ENCODE measurements around the gene DNAH17. TPM values are rescaled to one million over a fixed set of nuclear protein-coding genes. Genes with fewer than 3 reads are reported as not detected.

Gene DNAH17, protein sequence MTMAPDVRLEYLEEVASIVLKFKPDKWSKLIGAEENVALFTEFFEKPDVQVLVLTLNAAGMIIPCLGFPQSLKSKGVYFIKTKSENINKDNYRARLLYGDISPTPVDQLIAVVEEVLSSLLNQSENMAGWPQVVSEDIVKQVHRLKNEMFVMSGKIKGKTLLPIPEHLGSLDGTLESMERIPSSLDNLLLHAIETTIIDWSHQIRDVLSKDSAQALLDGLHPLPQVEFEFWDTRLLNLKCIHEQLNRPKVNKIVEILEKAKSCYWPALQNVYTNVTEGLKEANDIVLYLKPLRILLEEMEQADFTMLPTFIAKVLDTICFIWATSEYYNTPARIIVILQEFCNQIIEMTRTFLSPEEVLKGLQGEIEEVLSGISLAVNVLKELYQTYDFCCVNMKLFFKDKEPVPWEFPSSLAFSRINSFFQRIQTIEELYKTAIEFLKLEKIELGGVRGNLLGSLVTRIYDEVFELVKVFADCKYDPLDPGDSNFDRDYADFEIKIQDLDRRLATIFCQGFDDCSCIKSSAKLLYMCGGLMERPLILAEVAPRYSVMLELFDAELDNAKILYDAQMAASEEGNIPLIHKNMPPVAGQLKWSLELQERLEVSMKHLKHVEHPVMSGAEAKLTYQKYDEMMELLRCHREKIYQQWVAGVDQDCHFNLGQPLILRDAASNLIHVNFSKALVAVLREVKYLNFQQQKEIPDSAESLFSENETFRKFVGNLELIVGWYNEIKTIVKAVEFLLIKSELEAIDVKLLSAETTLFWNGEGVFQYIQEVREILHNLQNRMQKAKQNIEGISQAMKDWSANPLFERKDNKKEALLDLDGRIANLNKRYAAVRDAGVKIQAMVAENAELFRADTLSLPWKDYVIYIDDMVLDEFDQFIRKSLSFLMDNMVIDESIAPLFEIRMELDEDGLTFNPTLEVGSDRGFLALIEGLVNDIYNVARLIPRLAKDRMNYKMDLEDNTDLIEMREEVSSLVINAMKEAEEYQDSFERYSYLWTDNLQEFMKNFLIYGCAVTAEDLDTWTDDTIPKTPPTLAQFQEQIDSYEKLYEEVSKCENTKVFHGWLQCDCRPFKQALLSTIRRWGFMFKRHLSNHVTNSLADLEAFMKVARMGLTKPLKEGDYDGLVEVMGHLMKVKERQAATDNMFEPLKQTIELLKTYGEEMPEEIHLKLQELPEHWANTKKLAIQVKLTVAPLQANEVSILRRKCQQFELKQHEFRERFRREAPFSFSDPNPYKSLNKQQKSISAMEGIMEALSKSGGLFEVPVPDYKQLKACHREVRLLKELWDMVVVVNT (N-terminal part only)
- total RNA-seq, result 1 to 10 TPM in 1 of 2 donors, under 1 TPM in 1; 0.76 to 1.0 TPM

GRCh38 chr17:78577296-78577695 is at the start of gene DNAH17:
TSS of gene DNAH17 (minus strand) at chr17:78577396. CDS start at chr17:78575057, 2,339 bp downstream.
- no peak within 1 kb of the TSS for H3K4me3 Mint-ChIP-seq
- no peaks in the 10 kb centered on the region for H3K4me1 Mint-ChIP-seq (ENCODE audit: low read depth)
- no peak within 1 kb of the TSS for H3K27ac Mint-ChIP-seq
- DNase-seq (no peak), ATAC-seq (replicated peaks in 1 of 2) (no peak)
- H3K36me3 Mint-ChIP-seq (ENCODE audit: insufficient read depth in 2 of 2), result no peaks in the 10 kb centered on the region
- no peaks in the 10 kb centered on the region for H3K9me3 Mint-ChIP-seq
- no peaks in the 10 kb centered on the region for H3K27me3 Mint-ChIP-seq (ENCODE audit: low read depth)

- Mint-ChIP-seq H3K27ac (no peak overlapping the region), H3K4me1 (ENCODE audit: low read depth) (no peaks in the 10 kb centered on the region), H3K9me3 (no peaks in the 10 kb centered on the region), H3K4me3 (no peak overlapping the region), H3K27me3 (ENCODE audit: low read depth) (no peaks in the 10 kb centered on the region), H3K36me3 (ENCODE audit: insufficient read depth in 2 of 2) (no peaks in the 10 kb centered on the region)
- DNase-seq (no peak), ATAC-seq (replicated peaks in 1 of 2) (no peak)
Measured at GRCh38 chr17:78624324-78625151, 47.3 kb upstream of the DNAH17 start.

- DNase-seq (no peak), ATAC-seq (replicated peaks in 1 of 2) (no peak)
- H3K4me1 Mint-ChIP-seq (ENCODE audit: low read depth), result no peaks in the 10 kb centered on the region
- H3K4me3 Mint-ChIP-seq, result no peak overlapping the region
- H3K27ac Mint-ChIP-seq, result no peak overlapping the region
- no peaks in the 10 kb centered on the region for H3K9me3 Mint-ChIP-seq
- no peaks in the 10 kb centered on the region for H3K36me3 Mint-ChIP-seq (ENCODE audit: insufficient read depth in 2 of 2)
- no peaks in the 10 kb centered on the region for H3K27me3 Mint-ChIP-seq (ENCODE audit: low read depth)
Measured at GRCh38 chr17:78623541-78623940, 46.3 kb upstream of the DNAH17 start.

DNA sequence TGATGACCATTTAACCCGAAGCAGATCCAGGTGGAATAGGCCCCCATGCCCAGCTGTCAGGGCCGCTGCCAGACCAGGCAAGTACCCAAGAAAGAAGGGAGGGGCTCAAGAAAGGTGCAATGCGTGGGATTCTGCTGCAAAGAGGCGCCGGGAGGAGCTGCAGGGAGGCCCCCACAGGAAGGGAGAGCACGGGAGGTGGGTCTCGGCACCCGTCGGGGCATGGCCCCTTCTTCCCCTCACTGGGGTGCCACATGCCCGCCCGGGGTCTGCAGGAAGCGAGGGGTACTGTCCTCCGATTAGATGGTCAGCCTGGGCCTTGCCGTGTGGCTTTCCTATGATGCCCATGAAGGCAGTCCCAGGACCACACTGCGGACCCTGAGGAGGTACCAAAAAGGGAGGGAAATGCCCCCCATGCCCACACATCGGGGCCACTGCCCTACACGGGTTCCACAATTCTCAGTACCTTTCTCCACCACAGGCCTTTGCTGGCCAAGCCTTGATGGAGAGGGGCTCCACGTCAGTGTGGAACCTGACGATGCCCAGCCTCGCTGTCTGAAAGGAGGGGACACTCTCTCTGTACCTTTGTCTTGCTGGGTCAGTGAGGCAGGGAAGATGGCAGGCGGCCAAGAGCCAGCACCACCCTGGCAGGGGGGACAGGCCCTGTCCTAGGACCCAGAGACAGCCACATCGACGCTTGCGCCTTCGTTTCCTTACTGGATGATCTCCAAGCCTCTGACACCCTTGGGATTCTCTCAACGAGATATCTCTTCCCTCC is 45.5 kb upstream of the DNAH17 start:
- no peaks in the 10 kb centered on the region for H3K9me3 Mint-ChIP-seq
- no peak overlapping the region for H3K27ac Mint-ChIP-seq
- no peaks in the 10 kb centered on the region for H3K27me3 Mint-ChIP-seq (ENCODE audit: low read depth)
- no peaks in the 10 kb centered on the region for H3K4me1 Mint-ChIP-seq (ENCODE audit: low read depth)
- no peaks in the 10 kb centered on the region for H3K36me3 Mint-ChIP-seq (ENCODE audit: insufficient read depth in 2 of 2)
- DNase-seq, result no peak
- no peak overlapping the region for H3K4me3 Mint-ChIP-seq
- no peak for ATAC-seq (replicated peaks in 1 of 2)

- Mint-ChIP-seq H3K27ac (no peak overlapping the region), H3K36me3 (ENCODE audit: insufficient read depth in 2 of 2) (no peaks in the 10 kb centered on the region), H3K4me1 (ENCODE audit: low read depth) (no peaks in the 10 kb centered on the region), H3K9me3 (no peaks in the 10 kb centered on the region), H3K4me3 (no peak overlapping the region), H3K27me3 (ENCODE audit: low read depth) (no peaks in the 10 kb centered on the region)
- ATAC-seq (replicated peaks in 1 of 2) (no peak), DNase-seq (no peak)
Measured at GRCh38 chr17:78621720-78622490, 44.7 kb upstream of the DNAH17 start.

- H3K27me3 Mint-ChIP-seq (ENCODE audit: low read depth), result no peaks in the 10 kb centered on the region
- no peak overlapping the region for H3K27ac Mint-ChIP-seq
- ATAC-seq (replicated peaks in 1 of 2) (no peak), DNase-seq (no peak)
- no peaks in the 10 kb centered on the region for H3K9me3 Mint-ChIP-seq
- no peak overlapping the region for H3K4me3 Mint-ChIP-seq
- H3K36me3 Mint-ChIP-seq (ENCODE audit: insufficient read depth in 2 of 2), result no peaks in the 10 kb centered on the region
- H3K4me1 Mint-ChIP-seq (ENCODE audit: low read depth), result no peaks in the 10 kb centered on the region
Measured at GRCh38 chr17:78620099-78620498, 42.9 kb upstream of the DNAH17 start.

DNA sequence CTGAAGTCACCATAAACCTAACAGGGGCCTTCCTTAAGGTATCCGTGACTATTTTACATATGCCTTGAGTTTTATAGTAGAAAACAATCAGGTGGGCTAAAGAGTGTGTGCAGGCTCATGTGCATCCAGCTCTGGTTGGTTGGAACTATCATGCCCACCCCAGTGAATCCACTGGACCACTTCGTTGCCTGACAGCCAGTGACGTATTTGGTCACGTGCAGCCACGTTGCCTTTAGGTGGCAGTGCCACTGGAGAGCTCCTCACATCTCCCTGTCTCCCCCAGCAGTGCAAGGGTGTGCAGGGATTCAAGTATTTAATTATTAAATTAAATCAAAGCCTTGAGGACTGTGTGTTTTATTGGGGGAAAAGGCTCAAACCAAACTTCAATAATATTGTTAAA is 42.1 kb upstream of the DNAH17 start:
- H3K27ac Mint-ChIP-seq, result no peak overlapping the region
- no peaks in the 10 kb centered on the region for H3K36me3 Mint-ChIP-seq (ENCODE audit: insufficient read depth in 2 of 2)
- DNase-seq (no peak), ATAC-seq (replicated peaks in 1 of 2) (no peak)
- no peaks in the 10 kb centered on the region for H3K9me3 Mint-ChIP-seq
- no peaks in the 10 kb centered on the region for H3K4me1 Mint-ChIP-seq (ENCODE audit: low read depth)
- no peak overlapping the region for H3K4me3 Mint-ChIP-seq
- H3K27me3 Mint-ChIP-seq (ENCODE audit: low read depth), result no peaks in the 10 kb centered on the region

DNA sequence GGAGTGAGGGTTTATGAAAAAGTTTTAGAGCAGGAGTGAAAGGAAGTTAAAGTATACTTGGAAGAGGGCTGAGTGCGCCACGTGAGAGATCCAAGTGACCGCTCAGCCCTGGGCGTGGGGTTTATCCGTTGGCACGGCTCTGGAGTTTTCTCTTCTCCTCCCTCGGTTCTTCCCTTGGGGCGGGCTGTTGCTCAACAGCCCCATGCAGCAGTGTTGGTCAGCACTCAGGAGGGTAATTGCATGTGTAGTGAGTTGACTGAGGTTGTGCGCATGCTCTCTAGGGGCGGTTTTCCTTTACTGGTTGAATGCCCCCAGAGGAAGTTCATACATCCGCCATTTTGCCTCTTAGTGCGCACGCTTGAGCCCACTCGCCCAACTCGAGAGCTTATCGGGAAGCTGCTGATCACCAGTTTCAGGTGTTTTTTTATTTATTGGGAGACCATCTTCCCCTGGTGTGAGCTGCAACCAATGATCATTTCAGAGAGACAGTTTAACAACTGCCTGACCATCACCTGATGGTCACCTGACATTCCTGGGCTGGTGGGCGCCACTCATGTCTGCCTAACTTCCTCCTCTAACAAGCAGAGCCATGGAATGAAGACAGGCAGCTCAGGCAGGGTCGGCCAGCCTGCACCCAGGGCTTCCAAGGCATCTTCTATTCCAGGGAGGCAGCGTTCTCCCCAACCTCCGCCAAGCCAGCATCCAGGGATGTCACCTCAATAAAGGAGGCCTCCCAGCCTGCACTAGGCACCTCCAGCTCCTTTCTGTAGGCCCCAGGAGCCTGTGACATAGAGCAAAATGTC is 41.3 kb upstream of the DNAH17 start:
- H3K27me3 Mint-ChIP-seq (ENCODE audit: low read depth), result no peaks in the 10 kb centered on the region
- no peak for DNase-seq
- H3K27ac Mint-ChIP-seq, result no peak overlapping the region
- no peak for ATAC-seq (replicated peaks in 1 of 2)
- no peaks in the 10 kb centered on the region for H3K4me1 Mint-ChIP-seq (ENCODE audit: low read depth)
- no peak overlapping the region for H3K4me3 Mint-ChIP-seq
- H3K36me3 Mint-ChIP-seq (ENCODE audit: insufficient read depth in 2 of 2), result no peaks in the 10 kb centered on the region
- H3K9me3 Mint-ChIP-seq, result no peaks in the 10 kb centered on the region

DNA sequence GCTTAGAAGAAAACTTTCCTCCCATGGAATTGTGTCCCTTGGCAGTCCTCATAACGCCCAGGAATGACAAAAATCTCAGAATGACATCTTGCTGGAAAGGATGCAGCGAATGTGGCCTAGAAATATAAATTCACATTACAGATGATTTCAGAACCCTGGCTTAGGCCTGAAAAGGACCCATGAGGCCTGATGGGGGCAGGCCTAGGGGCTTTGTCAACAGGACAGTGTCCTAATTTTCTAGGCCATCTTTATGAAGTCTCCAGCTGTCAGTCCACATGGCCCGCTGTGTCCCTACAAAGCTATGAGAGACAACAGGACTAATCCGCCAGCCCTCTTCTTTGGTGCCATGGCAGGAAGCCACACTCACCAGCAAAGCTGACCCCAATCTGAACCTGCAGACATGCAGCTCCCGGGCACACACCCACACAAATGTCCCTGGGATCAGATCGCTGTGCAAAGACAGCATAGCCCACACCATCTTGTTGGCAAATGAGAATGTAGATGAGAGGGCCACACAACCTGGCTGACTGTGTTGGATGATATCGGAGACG is 40.4 kb upstream of the DNAH17 start:
- H3K4me1 Mint-ChIP-seq (ENCODE audit: low read depth), result no peaks in the 10 kb centered on the region
- ATAC-seq (replicated peaks in 1 of 2) (no peak), DNase-seq (no peak)
- no peak overlapping the region for H3K4me3 Mint-ChIP-seq
- no peaks in the 10 kb centered on the region for H3K36me3 Mint-ChIP-seq (ENCODE audit: insufficient read depth in 2 of 2)
- no peaks in the 10 kb centered on the region for H3K9me3 Mint-ChIP-seq
- no peaks in the 10 kb centered on the region for H3K27me3 Mint-ChIP-seq (ENCODE audit: low read depth)
- H3K27ac Mint-ChIP-seq, result no peak overlapping the region

DNA sequence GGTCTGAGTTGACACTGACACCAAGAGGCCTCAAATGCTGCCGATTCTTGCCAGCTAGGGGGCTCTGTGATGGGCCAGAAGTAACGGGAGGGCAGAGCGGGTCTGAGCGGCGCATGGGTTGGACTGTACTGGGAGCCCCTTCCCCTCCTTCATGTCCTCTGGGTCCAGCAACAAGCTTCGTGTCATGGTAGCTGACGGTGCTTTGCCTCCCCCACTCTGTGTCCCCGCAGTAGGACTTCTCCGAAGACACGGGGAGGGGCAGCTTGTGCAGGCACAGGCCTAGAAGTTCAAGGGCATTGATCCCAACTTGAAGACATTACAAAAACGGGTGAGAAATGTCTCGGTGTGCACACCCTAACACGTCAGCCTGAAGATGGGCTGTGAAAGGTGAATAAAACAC is 39.8 kb upstream of the DNAH17 start:
- no peaks in the 10 kb centered on the region for H3K9me3 Mint-ChIP-seq
- DNase-seq (no peak), ATAC-seq (replicated peaks in 1 of 2) (no peak)
- H3K27ac Mint-ChIP-seq, result no peak overlapping the region
- H3K4me1 Mint-ChIP-seq (ENCODE audit: low read depth), result no peaks in the 10 kb centered on the region
- no peak overlapping the region for H3K4me3 Mint-ChIP-seq
- no peaks in the 10 kb centered on the region for H3K36me3 Mint-ChIP-seq (ENCODE audit: insufficient read depth in 2 of 2)
- no peaks in the 10 kb centered on the region for H3K27me3 Mint-ChIP-seq (ENCODE audit: low read depth)

Data from activated T-cell treated with anti-CD3 and anti-CD28 coated beads, Interleukin-2, amount 50 U/mL, for 72 hours (primary cell).